Progenitor cell of endocrine pancreas (in vitro differentiated cells): ENCODE measurements around the gene XCL1. TPM values are rescaled to one million over a fixed set of nuclear protein-coding genes. Genes with fewer than 3 reads are reported as not detected.
"Not testable (repeated sequence)": the region's sequence is repeated elsewhere in the genome, so short reads cannot be mapped to it uniquely, and the experiment has no call there.

Source experiments
- DNase-seq: peaks from one replicate; pipeline ENCODE4 v3.0.0; 2021; ENCODE audit warnings: low spot score; ENCODE audit not compliant: unreplicated experiment
- H3K27ac Mint-ChIP-seq: 2 replicates; pipeline ENCODE4 v1.8.0; 2021; ENCODE audit warnings: mild to moderate bottlenecking, moderate library complexity, mixed read lengths
- H3K27me3 Mint-ChIP-seq: 2 replicates; pipeline ENCODE4 v1.8.0; 2021; ENCODE audit warnings: mixed read lengths
- H3K36me3 Mint-ChIP-seq: 2 replicates; pipeline ENCODE4 v1.8.0; 2022; ENCODE audit warnings: mixed read lengths; ENCODE audit not compliant: insufficient read depth
- H3K4me1 Mint-ChIP-seq: 2 replicates; pipeline ENCODE4 v1.8.0; 2021; ENCODE audit warnings: low read depth, mixed read lengths
- H3K4me3 Mint-ChIP-seq: 2 replicates; pipeline ENCODE4 v1.8.0; 2021; ENCODE audit warnings: low read depth, mild to moderate bottlenecking, moderate library complexity, mixed read lengths
- H3K9me3 Mint-ChIP-seq: 2 replicates; pipeline ENCODE4 v1.8.0; 2021; ENCODE audit warnings: low read depth, mixed read lengths
- CTCF ChIP-seq: fragments of 200-600 bp; sonication (generic); IDR thresholded peaks from one replicate; pipeline ENCODE4 v1.5.0; 2021; ENCODE audit warnings: antibody characterized with exemption, mild to moderate bottlenecking; ENCODE audit not compliant: unreplicated experiment
- total RNA-seq: library from RNA; stranded (reverse); gene quantifications from 2 replicates; pipeline ENCODE4 v1.2.1, GENCODE V29; 2021

Gene XCL1
- total RNA-seq, 1 donor from 2014 or later: 0.91 TPM

- H3K4me1 Mint-ChIP-seq: no peaks in the 10 kb centered on the region
- H3K36me3 Mint-ChIP-seq: no peaks in the 10 kb centered on the region
- TF ChIP-seq CTCF: no peak
- H3K27me3 Mint-ChIP-seq: no peaks in the 10 kb centered on the region
- DNase-seq: no peak
- peaks cover 3% of the 10 kb centered on the region for H3K9me3 Mint-ChIP-seq
- H3K27ac Mint-ChIP-seq: no peak overlapping the region
- no peak overlapping the region for H3K4me3 Mint-ChIP-seq
Measured at GRCh38 chr1:168591066-168591465, 14.7 kb downstream of the XCL1 start.

- Mint-ChIP-seq H3K27ac (no peak overlapping the region), H3K4me1 (no peaks in the 10 kb centered on the region), H3K4me3 (no peak overlapping the region), H3K36me3 (no peaks in the 10 kb centered on the region), H3K9me3 (peaks cover 4% of the 10 kb centered on the region), H3K27me3 (no peaks in the 10 kb centered on the region)
- no peak for TF ChIP-seq CTCF
- DNase-seq: no peak
Measured at GRCh38 chr1:168591641-168592250, 15.3 kb downstream of the XCL1 start.

- not testable (repeated sequence) for H3K4me3 Mint-ChIP-seq, H3K27ac Mint-ChIP-seq, DNase-seq, H3K9me3 Mint-ChIP-seq, H3K4me1 Mint-ChIP-seq, H3K27me3 Mint-ChIP-seq, H3K36me3 Mint-ChIP-seq
Measured at GRCh38 chr1:168595403-168595802, 19.0 kb downstream of the XCL1 start.

- DNase-seq: no peak
- Mint-ChIP-seq H3K27ac (no peak overlapping the region), H3K36me3 (no peaks in the 10 kb centered on the region), H3K4me1 (peaks cover 2% of the 10 kb centered on the region), H3K27me3 (no peaks in the 10 kb centered on the region), H3K9me3 (peaks cover 3% of the 10 kb centered on the region), H3K4me3 (no peak overlapping the region)
- TF ChIP-seq CTCF: no peak
Measured at GRCh38 chr1:168598125-168598524, 21.7 kb downstream of the XCL1 start.

GRCh38 chr1:168598892-168599291 is 22.5 kb downstream of the XCL1 start:
- H3K4me1 Mint-ChIP-seq: peaks cover 2% of the 10 kb centered on the region
- H3K4me3 Mint-ChIP-seq: no peak overlapping the region
- H3K9me3 Mint-ChIP-seq: peaks cover 3% of the 10 kb centered on the region
- H3K27ac Mint-ChIP-seq: no peak overlapping the region
- H3K27me3 Mint-ChIP-seq: no peaks in the 10 kb centered on the region
- DNase-seq: no peak
- TF ChIP-seq CTCF: no peak
- no peaks in the 10 kb centered on the region for H3K36me3 Mint-ChIP-seq

GRCh38 chr1:168599641-168600040 is 23.2 kb downstream of the XCL1 start:
- H3K27me3 Mint-ChIP-seq: no peaks in the 10 kb centered on the region
- no peak for DNase-seq
- no peak overlapping the region for H3K4me3 Mint-ChIP-seq
- H3K4me1 Mint-ChIP-seq: peaks cover 2% of the 10 kb centered on the region
- no peaks in the 10 kb centered on the region for H3K36me3 Mint-ChIP-seq
- no peak overlapping the region for H3K27ac Mint-ChIP-seq
- peaks cover 3% of the 10 kb centered on the region for H3K9me3 Mint-ChIP-seq
- TF ChIP-seq CTCF: no peak
